ENCODE results near the gene ATP10B. TPM values are rescaled to one million over a fixed set of nuclear protein-coding genes. Genes with fewer than 3 reads are reported as not detected.
"Not testable (repeated sequence)": the region's sequence is repeated elsewhere in the genome, so short reads cannot be mapped to it uniquely, and the experiment has no call there.

Gene ATP10B
- total RNA-seq, 2 donors from 2014 or later: not detected

- not testable (repeated sequence) for DNase-seq (ENCODE audit: low spot score); H3K36me3 Mint-ChIP-seq; ATAC-seq; H3K4me1 Mint-ChIP-seq (ENCODE audit: low read depth in 2 of 2); H3K4me3 Mint-ChIP-seq; H3K27me3 Mint-ChIP-seq; H3K27ac Mint-ChIP-seq; H3K9me3 Mint-ChIP-seq
Measured at GRCh38 chr5:160715508-160715907, 136.5 kb downstream of the ATP10B start.

DNA sequence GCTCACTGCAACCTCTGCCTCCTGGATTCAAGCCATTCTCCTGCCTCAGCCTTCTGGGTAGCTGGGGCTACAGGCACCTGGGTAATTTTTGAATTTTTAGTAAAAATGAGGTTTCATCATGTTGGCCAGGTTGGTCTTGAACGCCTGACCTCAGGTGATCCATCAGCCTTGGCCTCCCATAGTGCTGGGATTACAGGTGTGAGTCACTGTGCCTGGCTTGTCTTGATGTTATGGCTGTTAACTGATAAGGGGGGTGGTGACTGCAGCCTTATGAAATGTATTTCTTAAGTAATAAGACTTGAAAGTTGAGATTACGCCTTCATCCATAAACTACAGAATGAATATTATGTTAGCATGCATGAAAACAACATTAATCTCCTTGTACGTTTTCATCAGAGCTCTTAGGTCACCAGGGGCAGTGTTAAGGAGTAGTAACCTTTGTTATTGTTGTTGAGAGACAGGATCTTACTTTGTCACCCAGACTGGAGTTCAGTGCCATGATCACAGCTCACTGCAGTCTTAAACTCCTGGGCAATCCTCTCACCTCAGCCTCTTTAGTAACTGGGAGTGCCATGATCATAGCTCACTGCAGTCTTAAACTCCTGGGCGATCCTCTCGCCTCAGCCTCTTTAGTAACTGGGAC lies 148.3 kb downstream of the ATP10B start:
- peaks cover 12% of the 10 kb centered on the region for H3K9me3 Mint-ChIP-seq
- H3K27me3 Mint-ChIP-seq: peaks cover 0 to 21% of the 10 kb centered on the region in 2 donors
- peaks cover 7% of the 10 kb centered on the region for H3K36me3 Mint-ChIP-seq
- peaks cover 3 to 8% of the 10 kb centered on the region in 2 donors for H3K4me1 Mint-ChIP-seq (ENCODE audit: low read depth in 2 of 2)
- DNase-seq (ENCODE audit: low spot score) (no peak), ATAC-seq (no peak)
- no peak overlapping the region for H3K4me3 Mint-ChIP-seq
- H3K27ac Mint-ChIP-seq: peak overlapping the region in 1 of 2 donors; percentile 69

DNA sequence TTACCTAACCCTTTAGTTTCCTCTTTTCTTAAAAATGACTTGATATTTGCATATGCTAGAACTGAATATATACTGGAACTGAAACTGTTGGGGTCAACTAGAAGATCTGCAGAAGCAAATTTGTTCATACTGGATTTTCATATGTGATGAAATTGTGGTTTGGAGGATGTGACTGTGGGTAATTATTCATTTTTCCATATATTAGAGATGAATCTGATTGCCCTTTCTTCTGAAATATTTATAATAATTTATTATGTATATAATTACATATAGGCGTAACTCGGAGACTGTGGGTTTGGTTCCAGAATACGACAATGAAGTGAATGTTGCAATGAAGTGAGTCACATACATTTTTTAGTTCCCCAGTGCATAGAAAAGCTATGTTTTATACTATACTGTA lies 149.1 kb downstream of the ATP10B start:
- ATAC-seq (peak; percentile 71 to 76), DNase-seq (ENCODE audit: low spot score) (no peak)
- peaks cover 3 to 8% of the 10 kb centered on the region in 2 donors for H3K4me1 Mint-ChIP-seq (ENCODE audit: low read depth in 2 of 2)
- peak overlapping the region; percentile 1 to 69 for H3K27ac Mint-ChIP-seq
- H3K36me3 Mint-ChIP-seq: peaks cover 7% of the 10 kb centered on the region
- peak overlapping the region; percentile 2 for H3K4me3 Mint-ChIP-seq
- H3K27me3 Mint-ChIP-seq: peaks cover 0 to 21% of the 10 kb centered on the region in 2 donors
- H3K9me3 Mint-ChIP-seq: peaks cover 8% of the 10 kb centered on the region

GRCh38 chr5:160702311-160702803 lies 149.7 kb downstream of the ATP10B start:
- H3K9me3 Mint-ChIP-seq: peaks cover 8% of the 10 kb centered on the region
- H3K27me3 Mint-ChIP-seq: peaks cover 0 to 21% of the 10 kb centered on the region in 2 donors
- peaks cover 7% of the 10 kb centered on the region for H3K36me3 Mint-ChIP-seq
- peaks cover 3 to 8% of the 10 kb centered on the region in 2 donors for H3K4me1 Mint-ChIP-seq (ENCODE audit: low read depth in 2 of 2)
- H3K27ac Mint-ChIP-seq: peak overlapping the region; percentile 1 to 69
- ATAC-seq (no peak), DNase-seq (ENCODE audit: low spot score) (no peak)
- H3K4me3 Mint-ChIP-seq: peak overlapping the region; percentile 2

DNA sequence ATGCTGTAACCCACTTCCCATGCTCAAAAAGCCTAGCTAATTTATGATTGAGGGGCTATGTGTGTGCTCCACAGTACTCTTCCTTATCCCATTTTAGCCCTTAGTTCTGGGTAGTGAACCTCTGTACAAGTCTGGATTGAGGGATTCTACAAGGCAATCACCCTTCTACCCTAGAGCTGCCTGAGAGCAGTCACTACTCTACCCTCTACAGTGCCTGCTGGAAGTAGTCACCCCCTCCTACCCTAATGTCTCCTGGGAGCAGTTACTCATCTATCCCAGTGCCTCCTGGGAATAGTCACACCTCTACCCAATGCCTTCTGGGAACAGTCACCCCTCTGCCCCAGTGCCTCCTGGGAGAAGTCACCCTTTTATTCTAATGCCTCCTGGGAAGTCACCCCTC lies 150.6 kb downstream of the ATP10B start:
- ATAC-seq (peak; percentile 32 to 43), DNase-seq (ENCODE audit: low spot score) (no peak)
- Mint-ChIP-seq H3K4me1 (ENCODE audit: low read depth in 2 of 2) (peaks cover 3 to 8% of the 10 kb centered on the region in 2 donors), H3K36me3 (peaks cover 7% of the 10 kb centered on the region), H3K27me3 (peaks cover 0 to 21% of the 10 kb centered on the region in 2 donors), H3K27ac (peak overlapping the region; percentile 1 to 69), H3K9me3 (peaks cover 8% of the 10 kb centered on the region), H3K4me3 (no peak overlapping the region)

DNA sequence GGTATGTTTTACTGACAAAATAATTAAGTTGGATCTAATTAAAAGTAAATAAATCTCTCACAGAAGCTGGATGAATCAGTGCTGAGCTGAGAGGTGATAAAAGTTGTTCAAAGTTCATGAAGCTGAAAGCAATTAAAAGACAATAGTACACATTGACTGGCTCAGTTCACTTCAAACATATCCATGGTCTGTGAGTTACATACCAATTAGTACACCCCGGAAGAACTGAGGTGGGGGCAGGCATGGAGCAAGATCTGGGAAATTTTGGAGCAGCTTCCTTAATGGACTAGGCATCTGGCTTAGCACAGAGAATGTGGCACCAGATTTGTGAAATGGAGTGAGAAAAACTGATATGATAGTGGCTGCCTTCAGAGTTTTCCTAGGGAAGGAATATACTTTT lies 152.7 kb downstream of the ATP10B start:
- DNase-seq (ENCODE audit: low spot score): no peak
- peaks cover 0 to 16% of the 10 kb centered on the region in 2 donors for H3K27me3 Mint-ChIP-seq
- H3K4me1 Mint-ChIP-seq (ENCODE audit: low read depth in 2 of 2): peaks cover 3 to 17% of the 10 kb centered on the region in 2 donors
- H3K36me3 Mint-ChIP-seq: no peaks in the 10 kb centered on the region
- no peaks in the 10 kb centered on the region for H3K9me3 Mint-ChIP-seq
- ATAC-seq: no peak
- H3K4me3 Mint-ChIP-seq: no peak overlapping the region
- H3K27ac Mint-ChIP-seq: peak overlapping the region in 1 of 2 donors; percentile 6

DNA sequence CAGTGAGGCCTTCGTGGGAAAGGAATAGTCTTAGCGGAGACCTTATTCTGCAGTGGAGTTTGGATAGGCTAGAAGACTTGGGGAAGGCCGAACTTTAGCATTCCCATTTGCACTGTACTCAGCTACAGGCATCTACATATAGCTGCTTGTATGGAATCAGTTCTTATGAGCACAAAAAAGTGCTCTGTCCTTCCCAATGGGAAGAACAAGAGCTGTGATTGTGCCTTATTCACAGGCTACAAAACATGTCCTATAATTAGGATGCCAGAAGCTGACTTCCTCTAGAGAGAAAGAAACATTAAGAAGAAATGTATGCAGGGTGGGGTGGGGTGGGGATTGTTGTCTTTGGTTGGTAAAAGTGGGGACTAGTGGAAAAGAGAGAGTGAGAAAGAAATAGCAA lies 154.7 kb downstream of the ATP10B start:
- H3K36me3 Mint-ChIP-seq: no peaks in the 10 kb centered on the region
- peaks cover 0 to 16% of the 10 kb centered on the region in 2 donors for H3K27me3 Mint-ChIP-seq
- H3K27ac Mint-ChIP-seq: no peak overlapping the region
- H3K9me3 Mint-ChIP-seq: no peaks in the 10 kb centered on the region
- ATAC-seq (no peak), DNase-seq (ENCODE audit: low spot score) (no peak)
- H3K4me3 Mint-ChIP-seq: no peak overlapping the region
- peaks cover 3 to 18% of the 10 kb centered on the region in 2 donors for H3K4me1 Mint-ChIP-seq (ENCODE audit: low read depth in 2 of 2)

- DNase-seq (ENCODE audit: low spot score): no peak
- Mint-ChIP-seq H3K36me3 (no peaks in the 10 kb centered on the region), H3K4me1 (ENCODE audit: low read depth in 2 of 2) (peaks cover 0 to 10% of the 10 kb centered on the region in 2 donors), H3K4me3 (no peak overlapping the region), H3K9me3 (no peaks in the 10 kb centered on the region), H3K27me3 (peaks cover 0 to 6% of the 10 kb centered on the region in 2 donors), H3K27ac (peak overlapping the region in 1 of 2 donors; percentile 31)
- no peak for ATAC-seq
Measured at GRCh38 chr5:160694896-160695295, 157.1 kb downstream of the ATP10B start.

GRCh38 chr5:160693831-160694465 lies 158.1 kb downstream of the ATP10B start:
- H3K27ac Mint-ChIP-seq: no peak overlapping the region

DNA sequence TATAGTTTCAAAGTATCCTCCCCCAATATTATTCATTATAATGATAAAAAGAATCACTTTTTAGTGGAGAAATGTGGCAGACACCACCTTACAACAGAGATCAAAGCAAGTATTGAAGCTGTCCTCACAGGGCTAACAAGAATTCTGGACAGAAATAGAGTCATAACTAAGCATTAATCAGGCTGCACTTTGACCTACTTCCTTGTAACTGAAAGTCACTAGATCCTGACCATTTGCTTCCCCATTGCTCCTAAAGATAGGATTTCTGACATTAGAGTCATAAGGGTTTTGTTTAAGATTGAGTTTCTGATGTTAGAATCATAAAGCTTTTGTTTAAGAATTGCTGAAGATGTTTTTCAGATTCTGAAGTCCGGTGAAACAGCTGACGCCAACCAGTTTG lies 159.7 kb downstream of the ATP10B start:
- H3K4me3 Mint-ChIP-seq: no peak overlapping the region
- no peak overlapping the region for H3K27ac Mint-ChIP-seq
- ATAC-seq: no peak
- peaks cover 0 to 23% of the 10 kb centered on the region in 2 donors for H3K27me3 Mint-ChIP-seq
- no peaks in the 10 kb centered on the region for H3K9me3 Mint-ChIP-seq
- no peak for DNase-seq (ENCODE audit: low spot score)
- H3K36me3 Mint-ChIP-seq: no peaks in the 10 kb centered on the region
- H3K4me1 Mint-ChIP-seq (ENCODE audit: low read depth in 2 of 2): peaks cover 0 to 10% of the 10 kb centered on the region in 2 donors

More at GRCh38 chr5:160693831-160694465, 158.1 kb downstream of the ATP10B start:
- no peak overlapping the region for H3K4me3 Mint-ChIP-seq
- H3K27me3 Mint-ChIP-seq: peaks cover 0 to 9% of the 10 kb centered on the region in 2 donors
- DNase-seq (ENCODE audit: low spot score) (no peak), ATAC-seq (no peak)
- no peaks in the 10 kb centered on the region for H3K9me3 Mint-ChIP-seq
- peaks cover 0 to 10% of the 10 kb centered on the region in 2 donors for H3K4me1 Mint-ChIP-seq (ENCODE audit: low read depth in 2 of 2)
- H3K36me3 Mint-ChIP-seq: no peaks in the 10 kb centered on the region

DNA sequence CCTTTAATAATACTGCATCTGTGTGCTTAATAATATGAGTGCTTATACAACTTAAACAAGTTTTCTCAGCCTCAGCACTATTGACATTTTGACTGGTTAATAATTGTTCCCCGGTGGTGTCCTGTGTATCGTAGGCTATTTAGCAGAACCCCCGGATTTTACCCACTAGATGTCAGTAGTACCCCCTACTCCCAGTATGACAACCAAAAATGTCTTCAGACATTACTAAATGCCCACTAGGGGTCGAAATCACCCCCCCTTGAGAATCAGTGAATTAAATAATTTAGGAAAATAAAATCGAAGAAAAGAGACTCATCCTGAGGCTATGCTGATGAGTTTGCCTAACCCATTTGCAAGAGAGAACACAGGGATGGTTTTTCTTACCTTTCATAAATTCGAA lies 166.3 kb downstream of the ATP10B start:
- H3K36me3 Mint-ChIP-seq: no peaks in the 10 kb centered on the region
- H3K27me3 Mint-ChIP-seq: peaks cover 0 to 24% of the 10 kb centered on the region in 2 donors
- no peak overlapping the region for H3K27ac Mint-ChIP-seq
- ATAC-seq: no peak
- H3K4me3 Mint-ChIP-seq: no peak overlapping the region
- no peaks in the 10 kb centered on the region for H3K4me1 Mint-ChIP-seq (ENCODE audit: low read depth in 2 of 2)
- no peak for DNase-seq (ENCODE audit: low spot score)
- H3K9me3 Mint-ChIP-seq: no peaks in the 10 kb centered on the region

- Mint-ChIP-seq H3K36me3 (no peaks in the 10 kb centered on the region), H3K9me3 (no peaks in the 10 kb centered on the region), H3K4me3 (no peak overlapping the region), H3K4me1 (ENCODE audit: low read depth in 2 of 2) (no peaks in the 10 kb centered on the region), H3K27ac (no peak overlapping the region), H3K27me3 (peaks cover 0 to 24% of the 10 kb centered on the region in 2 donors)
- no peak for ATAC-seq
- DNase-seq (ENCODE audit: low spot score): no peak
Measured at GRCh38 chr5:160685219-160685618, 166.8 kb downstream of the ATP10B start.

DNA sequence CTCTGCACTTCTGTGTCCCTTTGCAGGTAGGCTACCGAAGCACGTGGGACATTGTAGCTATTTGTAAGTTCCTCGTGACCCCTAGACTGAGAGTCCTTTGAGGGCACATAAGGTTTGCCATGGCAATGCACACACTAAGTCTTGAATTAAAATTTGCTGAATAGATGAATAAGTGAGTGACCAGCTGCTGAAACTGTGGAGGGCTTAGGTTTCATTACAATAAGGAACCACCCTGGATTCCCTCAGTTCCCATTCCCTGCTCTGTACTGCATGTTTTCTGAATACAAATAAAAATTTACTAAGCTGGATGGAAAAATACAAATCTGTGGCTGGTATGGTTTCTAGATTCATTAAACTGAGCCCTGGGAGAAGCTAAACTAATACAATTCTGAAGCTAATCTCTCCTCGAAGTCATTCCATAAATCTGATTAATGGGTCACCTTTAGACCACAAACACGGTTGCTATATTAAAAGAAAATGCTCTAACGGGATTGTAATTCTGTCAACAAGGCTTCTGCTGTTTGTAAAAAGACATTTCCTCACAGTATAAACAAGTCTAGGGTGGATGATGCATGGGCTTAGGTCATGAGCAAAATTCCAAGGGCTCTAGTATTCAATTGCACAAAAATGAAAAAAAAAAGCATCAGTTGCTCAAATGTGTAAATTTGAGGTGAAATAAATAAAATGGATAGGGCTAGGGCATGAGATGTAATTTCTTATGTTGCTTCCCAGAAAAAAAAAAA lies 172.3 kb downstream of the ATP10B start:
- Mint-ChIP-seq H3K4me1 (ENCODE audit: low read depth in 2 of 2) (no peaks in the 10 kb centered on the region), H3K27ac (no peak overlapping the region), H3K4me3 (no peak overlapping the region), H3K36me3 (no peaks in the 10 kb centered on the region), H3K27me3 (peaks cover 2 to 13% of the 10 kb centered on the region in 2 donors), H3K9me3 (no peaks in the 10 kb centered on the region)
- DNase-seq (ENCODE audit: low spot score) (no peak), ATAC-seq (no peak)

GRCh38 chr5:160675988-160676387 lies 176.0 kb downstream of the ATP10B start:
- H3K9me3 Mint-ChIP-seq: no peaks in the 10 kb centered on the region
- no peak for DNase-seq (ENCODE audit: low spot score)
- no peak overlapping the region for H3K27ac Mint-ChIP-seq
- peaks cover 2 to 19% of the 10 kb centered on the region in 2 donors for H3K27me3 Mint-ChIP-seq
- no peaks in the 10 kb centered on the region for H3K36me3 Mint-ChIP-seq
- H3K4me1 Mint-ChIP-seq (ENCODE audit: low read depth in 2 of 2): no peaks in the 10 kb centered on the region
- peak in 1 of 2 donors; percentile 17 for ATAC-seq
- no peak overlapping the region for H3K4me3 Mint-ChIP-seq

All from natural killer cell treated with Interleukin-12 subunit alpha and Interleukin-12 subunit beta and Interleukin-15 and Interleukin-18, amount 100 ng/mL, for 72 hours (primary cell).